OCI-LY7 (cell line): ENCODE results near the gene YY2. TPM values are rescaled to one million over a fixed set of nuclear protein-coding genes. Genes with fewer than 3 reads are reported as not detected.
A peak's percentile ranks its signal among the peaks of the same experiment; 100 is the strongest.

Experiments
- Bru-seq: library from RNA; stranded (reverse); fragments of 400-500 nt; gene quantifications from one replicate; lab custom pipeline; 2021; lab: Mats Ljungman, UMichigan
- BruChase-seq, 2 experiments: library from RNA; stranded (reverse); fragments of 400-500 nt; gene quantifications; one replicate each; lab custom pipeline; 2021; lab: Mats Ljungman, UMichigan
- BruUV-seq: library from RNA; stranded (reverse); fragments of 400-500 nt; replicated peaks from 2 replicates; lab custom pipeline; 2021; lab: Mats Ljungman, UMichigan
- CTCF ChIA-PET: fragments of 300-600 bp; sonication (Branson Sonifier 250); formaldehyde crosslinking; loops from one replicate; lab custom pipeline; 2022; ENCODE audit warnings: antibody characterized with exemption; ENCODE audit not compliant: unreplicated experiment; lab: Charles Lee
- POLR2A ChIA-PET: fragments of 300-600 bp; sonication (Branson Sonifier 250); formaldehyde crosslinking; loops from one replicate; lab custom pipeline; 2022; ENCODE audit warnings: antibody characterized with exemption; lab: Charles Lee
- DNase-seq: peaks from one replicate; pipeline ENCODE4 v3.0.0-alpha.2; 2015; ENCODE audit warnings: low spot score
- H2AFZ ChIP-seq: fragments of 200-600 bp; sonication (generic), shearing (Covaris generic); 2 replicates; pipeline ENCODE4 v1.6.1; 2014; ENCODE audit warnings: mild to moderate bottlenecking, antibody characterized with exemption, low read length, moderate library complexity
- H3K27ac ChIP-seq: fragments of 200-600 bp; sonication (generic); 2 replicates; pipeline ENCODE4 v1.5.1; 2014; ENCODE audit warnings: mixed run types, low read depth, mild to moderate bottlenecking, moderate library complexity, low read length, inconsistent platforms; ENCODE audit not compliant: poor library complexity, severe bottlenecking
- H3K36me3 ChIP-seq: fragments of 200-600 bp; sonication (generic); 2 replicates; pipeline ENCODE4 v1.6.1; 2014; ENCODE audit warnings: mild to moderate bottlenecking, antibody characterized with exemption, low read length, moderate library complexity, mixed read lengths; ENCODE audit not compliant: insufficient read depth
- H3K4me1 ChIP-seq: fragments of 200-600 bp; sonication (generic); 2 replicates; pipeline ENCODE4 v1.5.1; 2014; ENCODE audit warnings: mild to moderate bottlenecking, low read length; ENCODE audit not compliant: insufficient read depth, poor library complexity, severe bottlenecking
- H3K4me2 ChIP-seq: fragments of 200-600 bp; sonication (generic); 2 replicates; pipeline ENCODE4 v1.6.1; 2014; ENCODE audit warnings: mild to moderate bottlenecking, low read length
- H3K4me3 ChIP-seq: fragments of 200-600 bp; sonication (generic); 2 replicates; pipeline ENCODE4 v1.5.1; 2014; ENCODE audit warnings: mild to moderate bottlenecking, low read depth, low read length; ENCODE audit not compliant: poor library complexity, severe bottlenecking
- H3K79me2 ChIP-seq: fragments of 200-600 bp; sonication (generic); 2 replicates; pipeline ENCODE4 v1.6.1; 2016; ENCODE audit warnings: low read depth, mild to moderate bottlenecking, low read length, moderate library complexity, mixed read lengths; ENCODE audit not compliant: insufficient read depth
- H3K9me2 ChIP-seq: fragments of 200-600 bp; sonication (generic); 2 replicates; pipeline ENCODE4 v1.6.1; 2016; ENCODE audit warnings: mild to moderate bottlenecking, low read length, mixed read lengths; ENCODE audit not compliant: insufficient read depth
- H3K9me3 ChIP-seq: fragments of 200-600 bp; sonication (generic); 2 replicates; pipeline ENCODE4 v1.6.1; 2014; ENCODE audit warnings: mild to moderate bottlenecking, mixed run types, low read length, mixed read lengths
- H4K20me1 ChIP-seq: fragments of 200-600 bp; sonication (generic); 2 replicates; pipeline ENCODE4 v1.6.1; 2014; ENCODE audit warnings: mild to moderate bottlenecking, antibody characterized with exemption, low read length, moderate library complexity, mixed read lengths; ENCODE audit not compliant: insufficient read depth
- EZH2phosphoT487 ChIP-seq: fragments of 200-600 bp; sonication (generic); IDR thresholded peaks from 2 replicates; pipeline ENCODE4 v1.6.1; 2018; ENCODE audit warnings: low read depth, borderline replicate concordance, mild to moderate bottlenecking, mixed run types, antibody characterized with exemption, low read length, moderate library complexity, mixed read lengths
- intact Hi-C: fragments of 100-400 bp; cut with micrococcal nuclease; formaldehyde crosslinking; loops from one replicate; pipeline ENCODE4 v1.10.0; 2022; ENCODE audit not compliant: unreplicated experiment
- long read RNA-seq: library from polyadenylated mRNA; stranded (forward); transcript quantifications from one replicate; pipeline ENCODE4 v2.0.0, GENCODE V29; 2022
- total RNA-seq, 2 experiments: library from RNA; depleted of rRNA in 1 of 2; stranded (reverse); fragments of >200 nt in 1 of 2; shearing (Covaris generic) in 1 of 2; gene quantifications; 2 replicates each; pipeline ENCODE4 v1.2.3, GENCODE V29; 2014 to 2022
- TF ChIP-seq, protein P1 (sequence below): fragments of 200-600 bp; sonication (generic); conservative IDR thresholded peaks from 2 replicates; pipeline ENCODE4 v1.5.1; 2014; ENCODE audit warnings: mild to moderate bottlenecking, antibody characterized with exemption, low read length, moderate library complexity, mixed read lengths

Gene YY2
- total RNA-seq (2014; rRNA removed; shearing (Covaris generic)), result 0.82 and 2.4 TPM in 2 replicates
- total RNA-seq (2022), result 2.2 and 3.7 TPM in 2 replicates
- Bru-seq, nascent RNA, result percentile 75 among the genes with signal in this experiment
- percentile 80 among the genes with signal in this experiment for BruChase-seq, experiment 1, labeled RNA remaining after a 6-hour chase
- BruChase-seq, experiment 2, labeled RNA remaining after a 2-hour chase, result percentile 69 among the genes with signal in this experiment
- long read RNA-seq, partial matches to known transcripts, result 0 of 1 reads
- long read RNA-seq, other reads (novel, unspliced or antisense), result 0 of 1 reads

DNA sequence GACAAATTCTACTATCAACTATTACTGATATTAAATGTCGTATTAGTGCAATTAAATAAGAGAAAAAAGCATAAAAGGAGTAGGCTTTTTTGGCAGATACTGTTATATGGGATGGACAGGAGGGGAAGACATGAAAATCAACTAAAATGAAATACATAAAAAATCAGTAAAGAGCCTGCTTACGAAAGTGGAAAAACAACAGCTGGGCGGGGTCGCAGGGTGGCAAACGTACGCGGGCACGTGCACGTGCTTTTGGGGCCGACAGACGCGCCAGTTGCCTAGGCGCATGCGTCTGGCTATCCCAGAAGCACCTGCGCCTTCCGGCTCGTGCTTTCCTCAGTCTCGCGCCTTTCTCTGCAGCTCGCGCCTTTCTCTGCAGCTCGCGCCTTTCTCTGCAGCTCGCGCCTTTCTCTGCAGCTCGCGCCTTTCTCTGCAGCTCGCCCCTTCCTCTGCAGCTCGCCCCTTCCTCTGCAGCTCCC is at the start of gene YY2:
YY2 (plus strand) TSS at position 51 of the 479 bp plus-strand sequence. CDS start 498 bp downstream, outside the sequence.
- POLR2A ChIA-PET, result interaction anchor here (0.6 to 1.2 kb wide), 4 partner anchors 11 to 646 kb away, joined by 3 to 4 read pairs (median 3); partner anchors contain the start of gene MBTPS2
- intact Hi-C loops, result no loop called here
- Histone ChIP-seq H3K27ac (no peak within 1 kb of the TSS), H3K9me3 (no peaks in the 10 kb centered on the region), H4K20me1 (no peaks in the 10 kb centered on the region), H3K4me2 (no peak within 1 kb of the TSS), H3K79me2 (no peaks in the 10 kb centered on the region), H3K36me3 (peaks cover 27% of the 10 kb centered on the region), H3K9me2 (no peaks in the 10 kb centered on the region), H3K4me1 (no peaks in the 10 kb centered on the region), H2AFZ (no peak within 1 kb of the TSS), H3K4me3 (no peak within 1 kb of the TSS)
- CTCF ChIA-PET, result no interaction called here
- TF ChIP-seq, protein P1, sequence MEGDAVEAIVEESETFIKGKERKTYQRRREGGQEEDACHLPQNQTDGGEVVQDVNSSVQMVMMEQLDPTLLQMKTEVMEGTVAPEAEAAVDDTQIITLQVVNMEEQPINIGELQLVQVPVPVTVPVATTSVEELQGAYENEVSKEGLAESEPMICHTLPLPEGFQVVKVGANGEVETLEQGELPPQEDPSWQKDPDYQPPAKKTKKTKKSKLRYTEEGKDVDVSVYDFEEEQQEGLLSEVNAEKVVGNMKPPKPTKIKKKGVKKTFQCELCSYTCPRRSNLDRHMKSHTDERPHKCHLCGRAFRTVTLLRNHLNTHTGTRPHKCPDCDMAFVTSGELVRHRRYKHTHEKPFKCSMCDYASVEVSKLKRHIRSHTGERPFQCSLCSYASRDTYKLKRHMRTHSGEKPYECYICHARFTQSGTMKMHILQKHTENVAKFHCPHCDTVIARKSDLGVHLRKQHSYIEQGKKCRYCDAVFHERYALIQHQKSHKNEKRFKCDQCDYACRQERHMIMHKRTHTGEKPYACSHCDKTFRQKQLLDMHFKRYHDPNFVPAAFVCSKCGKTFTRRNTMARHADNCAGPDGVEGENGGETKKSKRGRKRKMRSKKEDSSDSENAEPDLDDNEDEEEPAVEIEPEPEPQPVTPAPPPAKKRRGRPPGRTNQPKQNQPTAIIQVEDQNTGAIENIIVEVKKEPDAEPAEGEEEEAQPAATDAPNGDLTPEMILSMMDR, result no peak
- no peak for TF ChIP-seq EZH2phosphoT487
- BruUV-seq, result no TSS peak
- no peak for DNase-seq

DNA sequence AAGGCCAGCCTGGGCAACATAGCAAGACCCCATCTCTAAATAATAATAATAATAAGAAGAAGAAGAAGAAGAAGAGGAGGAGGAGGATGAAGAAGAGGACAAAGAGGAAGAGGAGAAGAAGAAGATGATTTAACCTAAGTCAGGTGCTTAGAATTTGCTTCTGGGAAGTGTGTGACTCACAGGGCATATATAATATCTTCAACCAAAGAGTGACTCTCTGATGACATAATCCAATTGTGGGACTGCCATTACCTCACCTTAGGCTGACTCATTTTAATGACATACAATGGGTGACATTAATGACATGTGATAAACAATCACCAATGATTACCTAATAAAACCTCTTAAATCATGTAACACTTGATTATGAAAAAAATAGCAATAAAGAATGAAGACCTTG is 49.1 kb upstream of the YY2 start:
- POLR2A ChIA-PET, result no interaction called here
- no peaks in the 10 kb centered on the region for H3K9me2 ChIP-seq
- no peaks in the 10 kb centered on the region for H3K9me3 ChIP-seq
- no peak overlapping the region for H2AFZ ChIP-seq
- no peaks in the 10 kb centered on the region for H4K20me1 ChIP-seq
- intact Hi-C loops, result no loop called here
- H3K4me3 ChIP-seq, result no peak overlapping the region
- no peak for TF ChIP-seq EZH2phosphoT487
- TF ChIP-seq, protein P1, result no peak
- no TSS peak for BruUV-seq
- H3K4me2 ChIP-seq, result no peak overlapping the region
- CTCF ChIA-PET, result no interaction called here
- no peaks in the 10 kb centered on the region for H3K36me3 ChIP-seq
- DNase-seq, result no peak
- no peaks in the 10 kb centered on the region for H3K79me2 ChIP-seq
- H3K4me1 ChIP-seq, result no peaks in the 10 kb centered on the region
- H3K27ac ChIP-seq, result no peak overlapping the region

DNA sequence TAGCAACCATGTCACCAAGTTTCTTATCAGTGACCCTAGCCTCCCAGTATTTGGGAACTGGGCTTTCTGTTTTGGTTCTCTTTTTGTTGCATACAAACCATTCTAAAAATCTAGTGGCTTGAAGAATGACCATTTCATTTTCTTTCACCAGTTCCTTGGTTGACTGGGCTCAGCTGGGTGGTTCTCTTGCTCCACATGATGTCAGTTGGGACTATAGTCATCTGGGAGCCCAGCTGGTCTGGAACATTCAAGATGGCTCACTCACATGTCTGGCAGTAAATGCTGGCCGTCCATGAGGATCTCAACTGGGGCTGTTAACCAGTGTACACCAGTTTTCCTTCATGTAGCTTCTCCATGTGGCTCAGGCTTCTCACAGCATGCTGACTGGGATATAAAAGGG is 44.0 kb upstream of the YY2 start:
- H3K4me1 ChIP-seq, result no peaks in the 10 kb centered on the region
- no TSS peak for BruUV-seq
- H3K79me2 ChIP-seq, result no peaks in the 10 kb centered on the region
- H3K9me2 ChIP-seq, result no peaks in the 10 kb centered on the region
- ChIA-PET CTCF (no interaction called here), POLR2A (no interaction called here)
- no peak for DNase-seq
- no peaks in the 10 kb centered on the region for H3K9me3 ChIP-seq
- no peak overlapping the region for H3K4me3 ChIP-seq
- TF ChIP-seq EZH2phosphoT487, result no peak
- TF ChIP-seq, protein P1, result no peak
- no peaks in the 10 kb centered on the region for H3K36me3 ChIP-seq
- no peak overlapping the region for H2AFZ ChIP-seq
- no peaks in the 10 kb centered on the region for H4K20me1 ChIP-seq
- no peak overlapping the region for H3K27ac ChIP-seq
- H3K4me2 ChIP-seq, result no peak overlapping the region
- intact Hi-C loops, result no loop called here
